Globus pallidus (tissue), 1 donor: ENCODE data around the gene PAIP2.
"Not testable (repeated sequence)": the region's sequence is repeated elsewhere in the genome, so short reads cannot be mapped to it uniquely, and the experiment has no call there.

ENCODE experiments used
- DNase-seq: peaks from one replicate; pipeline ENCODE4 v3.0.0-alpha.2; 2015; ENCODE audit warnings: low spot score

Gene PAIP2

GRCh38 chr5:139378101-139378825 lies 36.6 kb downstream of the PAIP2 start:
- DNase-seq: no peak

GRCh38 chr5:139378941-139379361 lies 37.3 kb downstream of the PAIP2 start:
- no peak for DNase-seq

- DNase-seq: no peak
Observed at GRCh38 chr5:139379626-139380449, 38.2 kb downstream of the PAIP2 start.

GRCh38 chr5:139381837-139382761 lies 40.4 kb downstream of the PAIP2 start:
- no peak for DNase-seq

- no peak for DNase-seq
Observed at GRCh38 chr5:139382807-139383206, 41.2 kb downstream of the PAIP2 start.

- no peak for DNase-seq
Observed at GRCh38 chr5:139383275-139383992, 41.8 kb downstream of the PAIP2 start, which contains the start of gene SLC23A1. Gene SLC23A1, minus strand, starts transcription at chr5:139383297. Its CDS starts 44 bp downstream, at chr5:139383253.

- DNase-seq: no peak
Observed at GRCh38 chr5:139383993-139384590, 42.4 kb downstream of the PAIP2 start.

GRCh38 chr5:139384591-139385051 lies 43.0 kb downstream of the PAIP2 start:
- no peak for DNase-seq

- DNase-seq: no peak
Observed at GRCh38 chr5:139385061-139386049, 43.7 kb downstream of the PAIP2 start.

GRCh38 chr5:139386050-139386438 lies 44.4 kb downstream of the PAIP2 start:
- DNase-seq: no peak

- not testable (repeated sequence) for DNase-seq
Observed at GRCh38 chr5:139386956-139387355, 45.3 kb downstream of the PAIP2 start.

- DNase-seq: no peak
Observed at GRCh38 chr5:139387611-139388197, 46.0 kb downstream of the PAIP2 start.

- no peak for DNase-seq
Observed at GRCh38 chr5:139388198-139388821, 46.7 kb downstream of the PAIP2 start.

- no peak for DNase-seq
Observed at GRCh38 chr5:139389701-139390638, 48.3 kb downstream of the PAIP2 start, which contains the start of gene MZB1. Gene MZB1, minus strand, starts transcription at chr5:139389913. Its CDS starts 57 bp downstream, at chr5:139389856.

GRCh38 chr5:139390639-139391569 lies 49.2 kb downstream of the PAIP2 start:
- DNase-seq: no peak

GRCh38 chr5:139391570-139392323 lies 50.1 kb downstream of the PAIP2 start:
- no peak for DNase-seq
